Activated naive CD8-positive, alpha-beta T cell (primary cell): ENCODE data around the gene STK17A.

ENCODE experiments used
- H3K27ac Mint-ChIP-seq: one replicate; pipeline ENCODE4 v1.8.0; 2021; ENCODE audit warnings: mixed read lengths
- H3K27me3 Mint-ChIP-seq: one replicate; pipeline ENCODE4 v1.8.0; 2021; ENCODE audit warnings: mixed read lengths
- H3K36me3 Mint-ChIP-seq: one replicate; pipeline ENCODE4 v1.8.0; 2021; ENCODE audit warnings: mixed read lengths
- H3K4me1 Mint-ChIP-seq: one replicate; pipeline ENCODE4 v1.8.0; 2021; ENCODE audit warnings: low read depth, mixed read lengths
- H3K4me3 Mint-ChIP-seq: one replicate; pipeline ENCODE4 v1.8.0; 2021; ENCODE audit warnings: mild to moderate bottlenecking, mixed read lengths
- H3K9me3 Mint-ChIP-seq: one replicate; pipeline ENCODE4 v1.8.0; 2021; ENCODE audit warnings: low read depth, mixed read lengths

STK17A gene

GRCh38 chr7:43600056-43600455 is 17.1 kb downstream of the STK17A start:
- Mint-ChIP-seq H3K4me3 (peak overlapping the region; percentile 59), H3K27me3 (no peaks in the 10 kb centered on the region), H3K9me3 (no peaks in the 10 kb centered on the region), H3K27ac (peak overlapping the region; percentile 74), H3K36me3 (peaks cover 8% of the 10 kb centered on the region), H3K4me1 (peaks cover 55% of the 10 kb centered on the region)

GRCh38 chr7:43602256-43602655 is 19.3 kb downstream of the STK17A start:
- Mint-ChIP-seq H3K27ac (no peak overlapping the region), H3K4me3 (no peak overlapping the region), H3K36me3 (peaks cover 4% of the 10 kb centered on the region), H3K27me3 (no peaks in the 10 kb centered on the region), H3K4me1 (peaks cover 50% of the 10 kb centered on the region), H3K9me3 (no peaks in the 10 kb centered on the region)

GRCh38 chr7:43604251-43604650 is 21.3 kb downstream of the STK17A start:
- Mint-ChIP-seq H3K4me1 (peaks cover 52% of the 10 kb centered on the region), H3K36me3 (peaks cover 7% of the 10 kb centered on the region), H3K27me3 (no peaks in the 10 kb centered on the region), H3K4me3 (peak overlapping the region; percentile 4), H3K27ac (peak overlapping the region; percentile 94), H3K9me3 (no peaks in the 10 kb centered on the region)

GRCh38 chr7:43609097-43609496 is 26.2 kb downstream of the STK17A start:
- no peaks in the 10 kb centered on the region for H3K27me3 Mint-ChIP-seq
- no peaks in the 10 kb centered on the region for H3K9me3 Mint-ChIP-seq
- peaks cover 14% of the 10 kb centered on the region for H3K36me3 Mint-ChIP-seq
- peak overlapping the region; percentile 76 for H3K27ac Mint-ChIP-seq
- H3K4me1 Mint-ChIP-seq, result peaks cover 79% of the 10 kb centered on the region
- peak overlapping the region; percentile 40 for H3K4me3 Mint-ChIP-seq

- peak overlapping the region; percentile 59 for H3K4me3 Mint-ChIP-seq
- peak overlapping the region; percentile 95 for H3K27ac Mint-ChIP-seq
- no peaks in the 10 kb centered on the region for H3K9me3 Mint-ChIP-seq
- no peaks in the 10 kb centered on the region for H3K27me3 Mint-ChIP-seq
- H3K4me1 Mint-ChIP-seq, result peaks cover 78% of the 10 kb centered on the region
- peaks cover 16% of the 10 kb centered on the region for H3K36me3 Mint-ChIP-seq
These were observed 29.2 kb downstream of the STK17A start for GRCh38 chr7:43612128-43612527.

GRCh38 chr7:43612599-43613589 is 30.0 kb downstream of the STK17A start:
- Mint-ChIP-seq H3K4me3 (peak overlapping the region; percentile 59), H3K27me3 (no peaks in the 10 kb centered on the region), H3K36me3 (peaks cover 16% of the 10 kb centered on the region), H3K27ac (peak overlapping the region; percentile 95), H3K9me3 (no peaks in the 10 kb centered on the region), H3K4me1 (peaks cover 73% of the 10 kb centered on the region)

- H3K27me3 Mint-ChIP-seq, result no peaks in the 10 kb centered on the region
- H3K36me3 Mint-ChIP-seq, result peaks cover 13% of the 10 kb centered on the region
- peaks cover 55% of the 10 kb centered on the region for H3K4me1 Mint-ChIP-seq
- H3K4me3 Mint-ChIP-seq, result peak overlapping the region; percentile 4
- H3K27ac Mint-ChIP-seq, result no peak overlapping the region
- H3K9me3 Mint-ChIP-seq, result no peaks in the 10 kb centered on the region
These were observed 32.7 kb downstream of the STK17A start for GRCh38 chr7:43615558-43616145.

GRCh38 chr7:43616977-43617376 is 34.1 kb downstream of the STK17A start:
- no peak overlapping the region for H3K4me3 Mint-ChIP-seq
- H3K36me3 Mint-ChIP-seq, result peaks cover 15% of the 10 kb centered on the region
- no peak overlapping the region for H3K27ac Mint-ChIP-seq
- H3K4me1 Mint-ChIP-seq, result peaks cover 54% of the 10 kb centered on the region
- H3K27me3 Mint-ChIP-seq, result no peaks in the 10 kb centered on the region
- H3K9me3 Mint-ChIP-seq, result no peaks in the 10 kb centered on the region

- no peaks in the 10 kb centered on the region for H3K9me3 Mint-ChIP-seq
These were observed 35.2 kb downstream of the STK17A start for GRCh38 chr7:43618073-43618472.

GRCh38 chr7:43619213-43620012 is 36.5 kb downstream of the STK17A start:
- Mint-ChIP-seq H3K27me3 (no peaks in the 10 kb centered on the region), H3K4me3 (no peak overlapping the region), H3K36me3 (peaks cover 16% of the 10 kb centered on the region), H3K4me1 (peaks cover 54% of the 10 kb centered on the region), H3K27ac (no peak overlapping the region), H3K9me3 (no peaks in the 10 kb centered on the region)

More at GRCh38 chr7:43618073-43618472, 35.2 kb downstream of the STK17A start:
- H3K4me3 Mint-ChIP-seq, result no peak overlapping the region
- H3K36me3 Mint-ChIP-seq, result peaks cover 12% of the 10 kb centered on the region
- peaks cover 54% of the 10 kb centered on the region for H3K4me1 Mint-ChIP-seq
- no peak overlapping the region for H3K27ac Mint-ChIP-seq
- no peaks in the 10 kb centered on the region for H3K27me3 Mint-ChIP-seq

GRCh38 chr7:43621729-43622448 is 39.0 kb downstream of the STK17A start:
- H3K27ac Mint-ChIP-seq, result peak overlapping the region; percentile 93
- no peaks in the 10 kb centered on the region for H3K9me3 Mint-ChIP-seq
- H3K4me1 Mint-ChIP-seq, result peaks cover 57% of the 10 kb centered on the region
- H3K4me3 Mint-ChIP-seq, result peak overlapping the region; percentile 71
- H3K27me3 Mint-ChIP-seq, result no peaks in the 10 kb centered on the region
- peaks cover 17% of the 10 kb centered on the region for H3K36me3 Mint-ChIP-seq

- Mint-ChIP-seq H3K4me1 (peaks cover 78% of the 10 kb centered on the region), H3K27me3 (no peaks in the 10 kb centered on the region), H3K27ac (peak overlapping the region; percentile 90), H3K9me3 (no peaks in the 10 kb centered on the region), H3K36me3 (peaks cover 25% of the 10 kb centered on the region), H3K4me3 (no peak overlapping the region)
These were observed 41.2 kb downstream of the STK17A start for GRCh38 chr7:43624156-43624555.

GRCh38 chr7:43625453-43625852 is 42.5 kb downstream of the STK17A start:
- Mint-ChIP-seq H3K27ac (peak overlapping the region; percentile 90), H3K4me3 (peak overlapping the region; percentile 65), H3K9me3 (no peaks in the 10 kb centered on the region), H3K27me3 (no peaks in the 10 kb centered on the region), H3K36me3 (peaks cover 25% of the 10 kb centered on the region), H3K4me1 (peaks cover 89% of the 10 kb centered on the region)

GRCh38 chr7:43625980-43626379 is 43.1 kb downstream of the STK17A start:
- Mint-ChIP-seq H3K4me3 (peak overlapping the region; percentile 65), H3K4me1 (peaks cover 90% of the 10 kb centered on the region), H3K36me3 (peaks cover 24% of the 10 kb centered on the region), H3K27me3 (no peaks in the 10 kb centered on the region), H3K27ac (peak overlapping the region; percentile 90), H3K9me3 (no peaks in the 10 kb centered on the region)
